GM21447 (cell line): ENCODE data around the gene MARCHF7.
"Not testable (repeated sequence)": the region's sequence is repeated elsewhere in the genome, so short reads cannot be mapped to it uniquely, and the experiment has no call there.

Experiments
- ATAC-seq: cut with Tn5 transposase; IDR thresholded peaks from one replicate; pipeline ENCODE4 v1.9.1; 2021; ENCODE audit not compliant: unreplicated experiment

The MARCHF7 gene, protein sequence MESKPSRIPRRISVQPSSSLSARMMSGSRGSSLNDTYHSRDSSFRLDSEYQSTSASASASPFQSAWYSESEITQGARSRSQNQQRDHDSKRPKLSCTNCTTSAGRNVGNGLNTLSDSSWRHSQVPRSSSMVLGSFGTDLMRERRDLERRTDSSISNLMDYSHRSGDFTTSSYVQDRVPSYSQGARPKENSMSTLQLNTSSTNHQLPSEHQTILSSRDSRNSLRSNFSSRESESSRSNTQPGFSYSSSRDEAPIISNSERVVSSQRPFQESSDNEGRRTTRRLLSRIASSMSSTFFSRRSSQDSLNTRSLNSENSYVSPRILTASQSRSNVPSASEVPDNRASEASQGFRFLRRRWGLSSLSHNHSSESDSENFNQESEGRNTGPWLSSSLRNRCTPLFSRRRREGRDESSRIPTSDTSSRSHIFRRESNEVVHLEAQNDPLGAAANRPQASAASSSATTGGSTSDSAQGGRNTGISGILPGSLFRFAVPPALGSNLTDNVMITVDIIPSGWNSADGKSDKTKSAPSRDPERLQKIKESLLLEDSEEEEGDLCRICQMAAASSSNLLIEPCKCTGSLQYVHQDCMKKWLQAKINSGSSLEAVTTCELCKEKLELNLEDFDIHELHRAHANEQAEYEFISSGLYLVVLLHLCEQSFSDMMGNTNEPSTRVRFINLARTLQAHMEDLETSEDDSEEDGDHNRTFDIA

DNA sequence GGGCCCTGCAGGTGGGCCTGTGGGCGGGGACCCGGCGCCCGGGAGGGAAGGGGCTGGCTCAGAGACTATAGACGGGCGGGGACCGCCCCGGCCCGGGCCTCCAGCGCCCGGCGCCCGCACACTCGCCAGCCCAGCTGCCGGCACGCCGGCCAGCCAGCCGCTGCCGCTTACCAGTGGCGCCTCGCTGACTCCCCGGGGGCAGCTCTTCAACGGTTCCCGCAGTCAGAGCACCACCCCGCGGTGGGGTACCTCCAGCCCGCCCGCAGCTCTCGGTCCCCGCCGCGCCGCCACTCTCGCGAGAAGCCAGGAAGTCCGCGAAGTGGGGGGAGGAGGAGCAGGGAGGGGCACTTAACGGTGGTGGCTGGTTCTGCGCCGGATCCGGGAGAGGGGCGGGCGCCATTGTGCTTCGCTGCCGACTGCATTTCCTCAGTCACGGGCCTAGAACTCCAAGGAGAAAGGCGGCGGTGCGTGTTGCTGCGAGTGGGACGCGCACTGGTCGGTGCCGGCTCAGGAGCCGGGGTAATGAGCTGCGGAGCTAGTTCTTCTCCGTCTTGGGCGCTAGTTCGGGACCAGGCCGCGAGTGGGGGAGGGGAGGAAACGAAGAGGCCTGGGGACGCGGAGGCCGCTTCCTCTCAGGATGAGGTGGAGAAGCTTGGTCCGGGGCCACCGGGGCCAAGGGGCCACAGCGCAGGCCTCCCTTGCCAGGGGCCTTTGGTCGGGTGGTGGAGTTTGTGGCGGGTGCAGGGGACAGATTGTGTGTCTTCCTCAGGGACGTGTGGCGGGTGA lies at the start of gene MARCHF7:
MARCHF7 (plus strand) TSS at position 364 of the 786 bp plus-strand sequence. CDS start 16,517 bp downstream, outside the sequence.
- ATAC-seq, result peak; percentile 90

DNA sequence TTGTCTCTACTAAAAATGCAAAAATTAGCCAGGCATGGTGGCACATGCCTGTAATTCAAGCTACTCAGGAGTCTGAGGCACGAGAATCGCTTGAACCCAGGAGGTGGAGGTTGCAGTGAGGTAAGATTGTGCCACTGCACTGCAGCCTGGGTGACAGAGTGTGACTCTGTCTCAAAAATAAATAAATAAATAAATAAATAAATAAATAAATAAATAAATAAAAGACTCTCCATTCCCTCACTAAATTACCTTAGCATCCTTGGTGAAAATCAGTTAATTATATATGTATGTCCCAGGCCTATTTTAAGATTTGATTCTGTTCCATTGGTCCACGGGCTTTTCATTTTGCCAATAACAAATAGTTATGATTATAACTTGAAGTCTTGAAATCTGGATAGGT lies 44.9 kb upstream of the MARCHF7 start:
- not testable (repeated sequence) for ATAC-seq

DNA sequence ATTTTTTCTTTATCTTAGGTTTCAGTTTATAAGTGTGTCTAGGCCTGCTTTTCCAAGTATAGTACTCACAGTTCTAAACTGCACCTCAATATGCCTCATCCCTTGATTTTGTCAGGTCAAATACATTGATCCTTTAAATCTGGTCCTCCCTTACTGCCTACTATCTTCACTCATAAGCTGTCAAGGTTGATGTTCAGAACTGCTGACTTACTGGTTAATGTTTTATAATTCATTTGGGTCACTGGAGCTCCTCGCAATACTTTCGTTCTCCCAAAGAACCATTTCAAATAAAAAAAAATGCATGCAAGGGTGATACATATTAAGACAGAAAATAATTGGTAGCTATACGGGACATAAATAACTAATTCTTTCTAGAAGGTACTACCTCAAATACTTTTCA lies 41.3 kb upstream of the MARCHF7 start:
- ATAC-seq, result no peak

DNA sequence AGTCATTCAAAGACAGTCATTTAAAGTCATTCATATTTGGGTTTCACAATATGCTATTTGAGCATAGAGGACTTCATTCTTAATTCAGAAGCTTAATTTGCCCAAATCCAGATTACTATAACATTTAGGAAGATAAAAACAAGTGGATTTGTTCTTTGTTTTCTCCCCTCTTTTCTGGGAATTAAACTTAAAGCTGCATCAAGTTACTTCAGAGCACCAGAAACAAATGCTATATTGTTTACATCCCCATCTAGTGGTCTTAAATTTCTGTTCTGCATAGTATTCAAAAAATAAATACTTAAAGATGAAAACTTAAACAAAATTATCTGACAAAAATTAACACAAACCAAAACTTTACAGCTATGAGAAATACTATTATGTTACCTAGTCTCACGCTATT lies 34.7 kb upstream of the MARCHF7 start:
- ATAC-seq, result no peak

DNA sequence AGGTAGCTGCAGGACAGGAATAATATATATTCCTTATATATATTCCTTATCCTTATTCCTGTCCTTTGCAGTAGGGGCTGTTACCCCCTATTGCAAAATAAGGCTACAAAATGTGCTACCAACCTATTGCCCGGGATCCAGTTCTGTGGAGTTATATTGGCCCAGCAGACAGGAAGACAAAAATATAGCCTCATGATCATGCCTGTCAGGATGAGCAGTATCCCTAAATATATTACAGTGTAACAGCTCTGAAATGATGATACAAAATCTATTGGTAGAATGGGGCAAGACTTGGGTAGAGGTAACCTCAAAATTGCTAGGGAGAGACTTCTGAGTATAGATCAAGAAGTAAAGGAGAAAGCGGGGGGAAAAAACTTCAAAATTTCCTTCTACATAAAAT lies 31.6 kb upstream of the MARCHF7 start:
- ATAC-seq, result no peak

DNA sequence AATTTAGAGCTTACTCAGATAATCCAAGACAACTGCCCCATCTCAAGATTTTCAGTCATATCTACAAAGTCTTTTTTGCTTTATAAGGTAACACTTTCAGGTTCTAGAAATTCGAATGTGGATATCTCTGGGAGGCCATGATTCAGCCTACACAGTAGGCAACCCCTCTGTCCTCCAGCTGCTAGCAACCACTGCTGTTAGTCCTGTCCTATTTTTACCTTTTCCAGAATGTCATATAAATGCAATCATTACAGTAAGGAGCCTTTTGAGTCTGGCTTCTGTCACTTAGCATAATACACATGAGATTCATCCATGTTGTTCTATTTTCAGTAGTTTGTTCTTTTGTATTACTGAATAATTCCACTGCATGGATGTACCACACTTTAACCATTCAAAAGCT lies 28.5 kb upstream of the MARCHF7 start:
- ATAC-seq, result no peak

DNA sequence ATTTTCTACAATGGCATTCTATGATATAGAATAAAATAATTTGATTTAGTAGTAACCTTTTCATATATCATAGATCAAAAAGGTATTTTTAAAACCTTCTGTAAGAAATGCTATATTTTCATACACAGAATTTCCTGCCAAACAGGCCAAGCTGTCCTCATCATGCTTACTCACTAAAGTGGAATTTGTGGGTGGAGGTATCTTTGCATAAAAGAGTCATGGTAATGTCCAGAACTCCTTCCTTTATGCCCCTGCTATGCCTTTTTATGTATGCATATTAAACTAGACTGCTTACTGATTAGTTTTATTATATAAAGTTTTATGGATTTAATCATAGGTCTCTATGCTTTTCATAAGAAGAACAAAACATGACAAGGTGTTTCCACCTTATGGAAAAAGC lies 27.5 kb upstream of the MARCHF7 start:
- no peak for ATAC-seq

DNA sequence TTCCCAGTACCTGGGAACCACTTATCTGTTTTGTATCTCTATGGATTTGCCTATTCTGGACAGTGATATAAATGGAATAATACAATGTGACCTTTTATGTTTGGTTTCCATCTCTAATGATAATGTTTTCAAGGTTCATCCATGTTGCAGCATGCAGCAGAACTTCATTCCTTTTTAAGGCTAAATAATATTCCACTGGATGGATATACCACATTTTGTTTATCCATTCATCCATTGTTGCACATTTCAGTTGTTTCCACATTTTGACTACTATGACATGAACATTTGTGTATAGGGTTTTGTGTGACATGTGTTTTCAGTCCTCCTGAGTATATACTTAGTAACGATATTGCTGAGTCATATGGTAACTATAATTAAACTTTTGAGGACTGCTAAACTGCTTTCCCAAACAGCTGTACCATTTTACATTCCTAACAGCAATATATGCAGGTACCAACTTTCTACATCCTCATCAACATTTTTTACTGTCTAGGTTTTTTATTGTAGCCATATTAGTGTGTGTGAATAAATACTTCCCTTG lies 17.7 kb upstream of the MARCHF7 start:
- ATAC-seq, result no peak

DNA sequence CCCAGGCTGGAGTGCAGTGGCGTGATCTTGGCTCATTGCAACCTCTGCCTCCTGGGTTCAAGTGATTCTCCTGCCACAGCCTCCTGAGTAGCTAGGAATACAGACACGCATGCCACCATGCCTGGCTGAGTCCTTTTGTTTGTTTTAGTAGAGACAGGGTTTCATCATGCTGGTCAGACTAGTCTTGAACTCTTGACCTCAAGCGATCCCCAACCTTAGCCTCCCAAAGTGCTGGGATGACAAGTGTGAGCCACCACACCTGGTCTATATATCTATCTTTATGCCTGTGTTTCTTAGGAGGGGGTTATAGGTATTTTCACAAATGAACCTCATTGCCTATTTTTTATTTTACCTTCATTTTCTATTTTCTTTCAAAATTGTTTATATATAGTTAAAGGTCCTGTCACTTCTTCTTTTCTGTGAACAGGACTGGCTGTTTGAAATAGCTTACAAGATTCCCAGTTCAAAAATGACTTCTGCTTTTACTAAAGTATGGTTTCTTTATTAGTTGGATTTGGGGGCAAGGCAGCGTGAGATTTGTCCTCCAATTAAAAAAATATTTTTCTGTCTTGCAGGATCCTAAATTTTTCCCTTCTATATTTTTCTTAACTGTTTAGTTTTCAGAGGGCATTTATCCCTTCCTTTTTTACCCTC lies 16.4 kb upstream of the MARCHF7 start:
- ATAC-seq, result no peak

DNA sequence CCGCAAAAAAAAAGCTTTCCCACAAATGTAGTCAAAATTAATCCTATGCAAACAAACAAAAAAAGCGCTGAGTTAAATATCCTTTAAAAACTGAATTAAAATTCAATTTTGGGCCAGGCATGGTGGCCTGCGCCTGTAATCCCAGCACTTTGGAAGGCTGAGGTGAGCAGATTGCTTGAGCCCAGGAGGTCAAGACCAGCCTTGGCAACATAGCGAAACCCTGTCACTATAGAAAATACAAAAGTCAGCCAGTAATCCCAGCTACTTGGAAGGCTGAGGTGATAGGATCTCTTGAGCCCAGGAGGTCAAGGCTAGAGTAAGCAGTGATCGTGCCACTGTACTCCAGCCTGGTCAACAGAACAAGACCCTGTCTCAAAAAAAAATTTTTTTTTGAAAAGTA lies 8.8 kb upstream of the MARCHF7 start:
- ATAC-seq, result no peak

DNA sequence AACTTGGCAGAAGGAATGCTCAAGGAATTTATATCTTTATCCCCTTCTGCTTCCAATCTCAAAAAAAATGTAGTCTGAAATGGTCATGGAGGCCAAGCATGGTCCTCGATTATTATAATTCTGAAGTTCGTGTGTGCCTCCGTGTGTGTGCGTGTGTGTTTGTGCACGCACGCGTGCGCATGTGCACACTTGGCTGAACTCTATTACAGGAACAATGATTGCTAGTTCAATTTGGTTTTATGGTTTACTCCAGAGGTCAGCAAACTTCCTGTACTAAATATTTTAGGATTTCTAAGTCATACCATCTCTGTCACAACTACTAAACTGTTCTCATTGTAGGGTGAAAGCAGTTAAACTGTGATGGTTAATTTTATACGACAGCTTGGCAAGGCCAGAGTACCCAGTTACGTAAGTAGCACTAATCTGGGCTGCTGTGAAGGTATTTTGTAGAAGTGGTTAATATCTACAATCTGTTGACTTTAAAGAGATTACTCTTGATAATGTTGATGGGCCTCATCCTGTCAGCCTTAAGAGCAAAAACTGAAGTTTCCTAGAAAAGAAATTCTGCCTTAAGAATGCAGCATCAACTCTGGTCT lies 5.8 kb upstream of the MARCHF7 start:
- no peak for ATAC-seq

DNA sequence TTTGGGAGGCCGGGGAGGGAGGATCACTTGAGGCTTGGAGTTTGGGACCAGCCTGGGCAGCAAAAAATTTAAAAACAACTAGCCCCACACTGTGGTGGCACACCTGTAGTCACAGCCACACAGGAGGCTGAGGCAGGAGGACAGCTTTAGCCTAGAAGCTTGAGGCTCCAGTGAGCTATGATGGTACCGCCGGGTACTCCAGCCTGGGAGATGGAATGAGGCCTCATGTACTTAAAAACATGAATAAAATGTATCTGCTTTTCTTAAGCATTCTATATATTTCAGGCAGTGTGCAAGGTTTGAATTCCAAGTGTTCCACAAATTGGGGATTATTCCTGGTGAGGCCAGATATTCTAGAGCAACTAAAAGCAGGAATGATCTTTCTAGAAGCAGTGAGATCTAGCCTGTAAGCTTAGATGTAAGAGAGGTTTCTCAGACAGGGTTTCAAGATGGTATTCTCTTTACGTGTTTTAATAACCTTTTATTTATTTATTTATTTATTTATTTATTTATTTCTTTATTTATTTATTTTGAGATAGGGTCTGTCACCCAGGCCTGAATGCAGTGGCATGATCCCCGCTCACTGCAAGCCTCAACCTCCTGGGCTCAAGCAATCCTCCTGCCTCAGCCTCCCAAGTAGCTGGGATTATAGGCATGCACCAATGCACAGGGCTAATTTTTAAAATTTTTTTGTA lies 4.1 kb upstream of the MARCHF7 start:
- no peak for ATAC-seq

DNA sequence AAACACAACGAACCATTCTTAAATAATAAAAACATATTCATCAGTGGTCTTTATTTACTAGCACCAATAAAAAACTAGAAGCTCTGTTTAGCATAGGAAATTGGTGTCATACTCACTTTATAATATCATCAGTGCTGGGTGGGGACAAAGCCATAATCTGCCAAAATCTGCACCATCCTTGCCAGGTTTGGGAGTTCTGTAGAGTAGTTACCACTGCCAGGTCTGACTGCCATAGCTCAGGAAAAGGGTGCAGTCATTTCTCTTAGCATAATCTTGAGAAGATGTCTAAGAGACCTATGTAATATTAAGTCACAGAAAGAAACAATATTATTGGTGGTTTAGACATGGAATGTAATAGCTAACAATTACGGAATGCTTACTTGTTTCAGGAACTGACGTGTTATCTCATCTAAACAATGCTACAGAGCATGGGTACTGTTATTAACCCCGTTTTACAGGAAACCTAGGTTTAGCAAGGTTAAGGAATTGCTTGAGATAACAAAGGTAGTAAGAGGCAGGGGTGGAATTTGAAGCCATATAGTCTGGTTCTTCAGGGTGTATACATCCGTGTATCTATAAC lies 1.6 kb upstream of the MARCHF7 start:
- ATAC-seq, result no peak

DNA sequence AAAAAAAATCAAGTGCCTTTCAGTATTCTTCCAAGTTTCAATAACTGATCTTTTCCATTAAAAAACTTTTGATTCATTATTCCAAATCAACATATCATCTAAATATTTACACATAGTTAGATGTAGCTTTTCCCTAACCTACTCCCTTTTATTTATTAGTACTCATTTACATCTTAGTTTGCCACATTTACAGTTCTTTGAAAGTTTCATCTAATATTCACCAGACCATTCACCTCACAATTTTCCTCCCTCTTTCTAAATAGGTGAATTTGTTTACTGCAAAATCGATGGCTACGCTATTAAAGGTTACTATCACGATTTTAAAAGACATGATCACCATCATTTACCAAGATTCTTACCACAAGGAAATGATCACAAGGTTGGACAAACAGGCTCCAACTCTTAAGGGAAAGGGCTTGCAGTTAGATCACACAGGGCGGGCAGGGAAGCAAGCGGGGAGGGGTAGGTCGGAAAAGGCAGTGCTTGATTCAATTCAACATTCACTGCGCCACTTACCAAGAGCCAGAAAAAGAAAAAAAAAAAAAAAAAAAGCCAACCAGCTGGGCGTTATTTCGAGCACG lies 654 bp upstream of the MARCHF7 start:
- ATAC-seq, result no peak

DNA sequence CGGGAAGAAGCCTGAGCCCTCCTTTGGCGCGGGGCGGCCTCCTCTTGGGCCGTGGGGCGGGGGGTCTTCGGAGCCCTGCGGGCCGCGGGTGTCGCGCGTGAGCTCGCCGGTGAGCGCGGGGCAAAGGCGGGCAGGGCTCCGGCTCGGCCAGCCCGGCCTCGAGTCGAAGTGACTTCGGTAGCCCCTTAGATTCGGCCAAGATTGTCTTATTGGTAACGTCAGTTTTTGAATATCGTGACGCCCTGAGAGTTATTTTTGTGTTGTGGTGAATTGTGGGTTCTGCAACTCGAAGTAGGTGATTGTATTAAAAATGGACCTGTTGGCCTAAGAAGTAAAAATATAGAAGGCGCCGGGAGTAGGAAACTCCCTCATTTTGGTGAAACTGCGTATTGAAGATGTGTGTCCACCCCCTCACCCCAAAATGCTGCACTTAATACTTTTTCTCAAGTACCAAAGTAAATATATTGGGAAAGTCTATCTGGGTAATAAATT lies 669 bp downstream of the MARCHF7 start:
- peak; percentile 12 for ATAC-seq

DNA sequence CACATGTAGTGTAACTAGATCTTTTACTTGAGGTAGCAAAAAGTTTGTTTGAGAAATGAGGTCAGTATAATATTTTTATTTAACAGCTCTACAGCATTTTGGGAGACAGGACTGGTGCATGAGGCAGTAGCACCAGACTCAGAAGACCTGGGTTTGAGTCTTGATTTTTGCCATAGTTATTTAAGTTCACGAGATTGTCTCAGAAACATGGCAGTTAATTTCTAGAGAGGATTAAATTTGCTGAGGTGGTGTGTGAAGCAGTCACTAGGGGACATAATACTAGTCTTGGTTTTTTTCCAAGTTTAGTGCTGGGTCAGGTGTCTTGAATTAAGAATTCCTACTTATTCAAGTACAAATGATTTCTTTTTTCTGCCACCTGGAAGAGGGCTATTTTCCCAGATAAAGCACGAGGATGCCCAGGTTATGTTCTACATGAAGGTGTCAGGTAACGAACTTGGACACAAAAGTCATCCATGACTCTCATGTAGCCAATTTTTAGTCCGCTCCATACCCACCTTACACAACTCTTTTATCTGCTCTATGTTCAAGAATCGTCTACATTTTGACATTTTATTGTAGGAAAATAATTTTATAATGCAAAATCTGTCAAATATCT lies 1.4 kb downstream of the MARCHF7 start:
- no peak for ATAC-seq

DNA sequence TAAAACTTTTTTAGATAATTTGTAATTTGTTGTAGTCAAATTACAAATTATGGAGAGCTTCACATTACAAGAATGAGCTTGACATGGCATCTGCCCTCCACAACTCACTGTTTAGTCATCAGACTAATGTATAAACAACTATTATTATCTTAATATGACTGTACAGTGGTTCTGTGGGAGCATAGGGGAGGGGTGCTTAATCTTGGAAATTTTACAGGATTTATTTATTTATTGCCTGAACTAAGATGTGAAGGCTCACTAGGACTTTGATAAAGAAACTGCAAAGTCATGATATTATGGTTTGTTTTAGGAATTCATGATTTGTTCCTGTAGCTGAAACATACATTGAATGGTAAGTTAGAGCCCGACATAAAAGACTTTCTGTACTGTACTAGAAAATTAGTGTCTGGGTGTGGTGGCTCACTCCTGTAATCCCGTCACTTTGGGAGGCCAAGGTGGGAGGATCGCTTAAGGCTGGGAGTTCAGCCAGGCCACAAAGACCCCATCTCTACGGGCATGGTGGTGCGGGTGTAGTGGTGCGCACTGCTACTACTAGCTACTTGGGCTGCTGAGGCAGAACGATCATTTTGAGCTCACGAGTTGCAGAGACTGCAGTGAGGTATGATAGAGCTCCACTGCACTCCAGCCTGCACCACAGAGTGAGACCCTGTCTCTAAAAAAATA lies 2.1 kb downstream of the MARCHF7 start:
- no peak for ATAC-seq

DNA sequence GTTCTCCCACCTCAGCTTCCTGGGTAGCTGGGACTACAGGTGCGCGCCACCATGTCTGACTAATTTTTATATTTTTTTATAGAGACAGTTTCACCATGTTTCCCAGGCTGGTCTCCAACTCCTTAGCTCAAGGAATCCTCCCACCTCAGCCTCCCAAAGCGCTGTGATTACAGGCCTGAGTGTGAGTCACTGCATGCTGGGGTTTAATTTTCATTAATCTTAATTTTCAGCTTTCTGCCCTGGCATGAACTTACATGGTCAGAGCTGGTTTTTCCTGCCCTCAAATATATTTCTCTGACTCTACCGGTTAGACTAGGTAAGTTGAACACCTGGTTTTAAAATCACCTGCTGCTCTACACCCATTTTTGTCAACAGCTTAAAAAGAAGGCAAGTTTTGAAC lies 3.1 kb downstream of the MARCHF7 start:
- ATAC-seq, result no peak
